ENCODE data around the gene AMPD3.

Gene AMPD3

GRCh38 chr11:10499452-10499851 lies 44.4 kb downstream of the AMPD3 start:
- TF ChIP-seq POLR2AphosphoS5 (IDR thresholded peaks at IDR 0.05; ENCODE audit: low read depth, low read length), result no peak
- TF ChIP-seq POLR2A (IDR thresholded peaks at IDR 0.05; ENCODE audit: low read depth, low read length), result no peak
- TF ChIP-seq PAX5 (IDR thresholded peaks at IDR 0.05; ENCODE audit: insufficient read depth, low read length, severe bottlenecking), result no peak
- no peak for TF ChIP-seq POU2F2 (IDR thresholded peaks at IDR 0.05; ENCODE audit: low read depth, low read length)
- TF ChIP-seq TAF1 (IDR thresholded peaks at IDR 0.05; ENCODE audit: low read depth, low read length), result no peak
- no peak for TF ChIP-seq SPI1 (IDR thresholded peaks at IDR 0.05; ENCODE audit: low read depth, low read length)
- DNase-seq (ENCODE audit: insufficient read length, low spot score) (no peak), FAIRE-seq (no peak)

GRCh38 chr11:10499874-10500601 lies 45.0 kb downstream of the AMPD3 start:
- FAIRE-seq (peak; percentile 62), DNase-seq (ENCODE audit: insufficient read length, low spot score) (no peak)
- TF ChIP-seq POLR2A (IDR thresholded peaks at IDR 0.05; ENCODE audit: low read depth, low read length), result no peak
- no peak for TF ChIP-seq POLR2AphosphoS5 (IDR thresholded peaks at IDR 0.05; ENCODE audit: low read depth, low read length)
- TF ChIP-seq POU2F2 (IDR thresholded peaks at IDR 0.05; ENCODE audit: low read depth, low read length), result no peak
- no peak for TF ChIP-seq TAF1 (IDR thresholded peaks at IDR 0.05; ENCODE audit: low read depth, low read length)

GRCh38 chr11:10500757-10501684 lies 46.0 kb downstream of the AMPD3 start:
- no peak for TF ChIP-seq TAF1 (IDR thresholded peaks at IDR 0.05; ENCODE audit: low read depth, low read length)
- no peak for TF ChIP-seq SPI1 (IDR thresholded peaks at IDR 0.05; ENCODE audit: low read depth, low read length)
- no peak for TF ChIP-seq POLR2AphosphoS5 (IDR thresholded peaks at IDR 0.05; ENCODE audit: low read depth, low read length)
- FAIRE-seq (no peak), DNase-seq (ENCODE audit: insufficient read length, low spot score) (no peak)

GRCh38 chr11:10502065-10502680 lies 47.1 kb downstream of the AMPD3 start:
- FAIRE-seq, result no peak
- no peak for DNase-seq (ENCODE audit: insufficient read length, low spot score)
- TF ChIP-seq POLR2AphosphoS5 (IDR thresholded peaks at IDR 0.05; ENCODE audit: low read depth, low read length), result no peak
- no peak for TF ChIP-seq PAX5 (IDR thresholded peaks at IDR 0.05; ENCODE audit: insufficient read depth, low read length, severe bottlenecking)
- TF ChIP-seq SPI1 (IDR thresholded peaks at IDR 0.05; ENCODE audit: low read depth, low read length), result no peak

GRCh38 chr11:10502770-10503169 lies 47.7 kb downstream of the AMPD3 start:
- no peak for TF ChIP-seq POLR2A (IDR thresholded peaks at IDR 0.05; ENCODE audit: low read depth, low read length)
- no peak for TF ChIP-seq POU2F2 (IDR thresholded peaks at IDR 0.05; ENCODE audit: low read depth, low read length)
- TF ChIP-seq TAF1 (IDR thresholded peaks at IDR 0.05; ENCODE audit: low read depth, low read length), result no peak
- no peak for TF ChIP-seq SPI1 (IDR thresholded peaks at IDR 0.05; ENCODE audit: low read depth, low read length)
- no peak for TF ChIP-seq POLR2AphosphoS5 (IDR thresholded peaks at IDR 0.05; ENCODE audit: low read depth, low read length)
- no peak for TF ChIP-seq PAX5 (IDR thresholded peaks at IDR 0.05; ENCODE audit: insufficient read depth, low read length, severe bottlenecking)
- FAIRE-seq, result no peak
- DNase-seq (ENCODE audit: insufficient read length, low spot score), result no peak

GRCh38 chr11:10503221-10503620 lies 48.2 kb downstream of the AMPD3 start:
- DNase-seq (ENCODE audit: insufficient read length, low spot score) (no peak), FAIRE-seq (no peak)
- TF ChIP-seq POLR2A (IDR thresholded peaks at IDR 0.05; ENCODE audit: low read depth, low read length) (no peak), POLR2AphosphoS5 (IDR thresholded peaks at IDR 0.05; ENCODE audit: low read depth, low read length) (no peak), POU2F2 (IDR thresholded peaks at IDR 0.05; ENCODE audit: low read depth, low read length) (no peak), PAX5 (IDR thresholded peaks at IDR 0.05; ENCODE audit: insufficient read depth, low read length, severe bottlenecking) (no peak), TAF1 (IDR thresholded peaks at IDR 0.05; ENCODE audit: low read depth, low read length) (no peak), SPI1 (IDR thresholded peaks at IDR 0.05; ENCODE audit: low read depth, low read length) (no peak)

GRCh38 chr11:10503777-10504480 lies 48.9 kb downstream of the AMPD3 start:
- no peak for TF ChIP-seq POLR2A (IDR thresholded peaks at IDR 0.05; ENCODE audit: low read depth, low read length)
- TF ChIP-seq POLR2AphosphoS5 (IDR thresholded peaks at IDR 0.05; ENCODE audit: low read depth, low read length), result no peak
- TF ChIP-seq SPI1 (IDR thresholded peaks at IDR 0.05; ENCODE audit: low read depth, low read length), result no peak
- no peak for TF ChIP-seq POU2F2 (IDR thresholded peaks at IDR 0.05; ENCODE audit: low read depth, low read length)
- TF ChIP-seq PAX5 (IDR thresholded peaks at IDR 0.05; ENCODE audit: insufficient read depth, low read length, severe bottlenecking), result no peak
- no peak for TF ChIP-seq TAF1 (IDR thresholded peaks at IDR 0.05; ENCODE audit: low read depth, low read length)
- FAIRE-seq (no peak), DNase-seq (ENCODE audit: insufficient read length, low spot score) (no peak)

GRCh38 chr11:10504490-10504889 lies 49.4 kb downstream of the AMPD3 start:
- TF ChIP-seq POLR2AphosphoS5 (IDR thresholded peaks at IDR 0.05; ENCODE audit: low read depth, low read length) (no peak), PAX5 (IDR thresholded peaks at IDR 0.05; ENCODE audit: insufficient read depth, low read length, severe bottlenecking) (no peak), TAF1 (IDR thresholded peaks at IDR 0.05; ENCODE audit: low read depth, low read length) (no peak), POU2F2 (IDR thresholded peaks at IDR 0.05; ENCODE audit: low read depth, low read length) (no peak), SPI1 (IDR thresholded peaks at IDR 0.05; ENCODE audit: low read depth, low read length) (no peak), POLR2A (IDR thresholded peaks at IDR 0.05; ENCODE audit: low read depth, low read length) (no peak)
- FAIRE-seq (no peak), DNase-seq (ENCODE audit: insufficient read length, low spot score) (no peak)
